ENCODE results near the gene SSU72.

SSU72 gene

GRCh38 chr1:1538334-1538733, 36.3 kb downstream of the SSU72 start:
- no peaks in the 10 kb centered on the region for H3K79me2 ChIP-seq (ENCODE audit: insufficient read depth, low read length)
- no peaks in the 10 kb centered on the region for H4K20me1 ChIP-seq (ENCODE audit: insufficient read depth, low read length, poor library complexity, severe bottlenecking)
- no peak for TF ChIP-seq CTCF (conservative IDR thresholded peaks at IDR 0.05; ENCODE audit: low read length)
- TF ChIP-seq EZH2phosphoT487 (IDR thresholded peaks at IDR 0.05; ENCODE audit: borderline replicate concordance) = no peak
- H3K36me3 ChIP-seq (ENCODE audit: insufficient read depth, low read length) = no peaks in the 10 kb centered on the region
- no peaks in the 10 kb centered on the region for H3F3A ChIP-seq (ENCODE audit: low read depth)
- no peaks in the 10 kb centered on the region for H3K9me2 ChIP-seq (replicated peaks; ENCODE audit: low read depth, low read length)
- H3K4me2 ChIP-seq (ENCODE audit: low read depth, low read length, poor library complexity, severe bottlenecking) = no peak overlapping the region
- H3K4me3 ChIP-seq (ENCODE audit: low read length, poor library complexity, severe bottlenecking) = no peak overlapping the region
- no peak overlapping the region for H2AFZ ChIP-seq (ENCODE audit: low read length)
- H3K9ac ChIP-seq (ENCODE audit: low read depth, low read length, poor library complexity, severe bottlenecking) = no peak overlapping the region
- no peaks in the 10 kb centered on the region for H3K9me3 ChIP-seq (ENCODE audit: insufficient read depth, low read depth, low read length)
- no peaks in the 10 kb centered on the region for H3K4me1 ChIP-seq (ENCODE audit: insufficient read depth, low read length, poor library complexity, severe bottlenecking)
- H3K27me3 ChIP-seq (ENCODE audit: insufficient read depth, low read length, poor library complexity, severe bottlenecking) = no peaks in the 10 kb centered on the region

- H3F3A ChIP-seq (ENCODE audit: low read depth) = no peaks in the 10 kb centered on the region
- H4K20me1 ChIP-seq (ENCODE audit: insufficient read depth, low read length, poor library complexity, severe bottlenecking) = no peaks in the 10 kb centered on the region
- TF ChIP-seq EZH2phosphoT487 (IDR thresholded peaks at IDR 0.05; ENCODE audit: borderline replicate concordance) (no peak), CTCF (conservative IDR thresholded peaks at IDR 0.05; ENCODE audit: low read length) (no peak)
These were observed 36.9 kb downstream of the SSU72 start for GRCh38 chr1:1537626-1538250.

GRCh38 chr1:1536938-1537546, 37.6 kb downstream of the SSU72 start:
- Histone ChIP-seq H4K20me1 (ENCODE audit: insufficient read depth, low read length, poor library complexity, severe bottlenecking) (no peaks in the 10 kb centered on the region), H3K4me3 (ENCODE audit: low read length, poor library complexity, severe bottlenecking) (no peak overlapping the region), H3K9me3 (ENCODE audit: insufficient read depth, low read depth, low read length) (no peaks in the 10 kb centered on the region), H3K4me2 (ENCODE audit: low read depth, low read length, poor library complexity, severe bottlenecking) (no peak overlapping the region), H3K9me2 (replicated peaks; ENCODE audit: low read depth, low read length) (no peaks in the 10 kb centered on the region), H3K79me2 (ENCODE audit: insufficient read depth, low read length) (no peaks in the 10 kb centered on the region), H3K36me3 (ENCODE audit: insufficient read depth, low read length) (no peaks in the 10 kb centered on the region), H3K4me1 (ENCODE audit: insufficient read depth, low read length, poor library complexity, severe bottlenecking) (no peaks in the 10 kb centered on the region), H2AFZ (ENCODE audit: low read length) (no peak overlapping the region), H3F3A (ENCODE audit: low read depth) (no peaks in the 10 kb centered on the region), H3K27me3 (ENCODE audit: insufficient read depth, low read length, poor library complexity, severe bottlenecking) (no peaks in the 10 kb centered on the region), H3K9ac (ENCODE audit: low read depth, low read length, poor library complexity, severe bottlenecking) (no peak overlapping the region)
- TF ChIP-seq EZH2phosphoT487 (IDR thresholded peaks at IDR 0.05; ENCODE audit: borderline replicate concordance) = no peak
- no peak for TF ChIP-seq CTCF (conservative IDR thresholded peaks at IDR 0.05; ENCODE audit: low read length)

More at GRCh38 chr1:1537626-1538250, 36.9 kb downstream of the SSU72 start:
- Histone ChIP-seq H3K79me2 (ENCODE audit: insufficient read depth, low read length) (no peaks in the 10 kb centered on the region), H3K9me2 (replicated peaks; ENCODE audit: low read depth, low read length) (no peaks in the 10 kb centered on the region), H3K4me2 (ENCODE audit: low read depth, low read length, poor library complexity, severe bottlenecking) (no peak overlapping the region), H3K27me3 (ENCODE audit: insufficient read depth, low read length, poor library complexity, severe bottlenecking) (no peaks in the 10 kb centered on the region), H3K4me3 (ENCODE audit: low read length, poor library complexity, severe bottlenecking) (no peak overlapping the region), H3K36me3 (ENCODE audit: insufficient read depth, low read length) (no peaks in the 10 kb centered on the region), H2AFZ (ENCODE audit: low read length) (no peak overlapping the region), H3K4me1 (ENCODE audit: insufficient read depth, low read length, poor library complexity, severe bottlenecking) (no peaks in the 10 kb centered on the region), H3K9ac (ENCODE audit: low read depth, low read length, poor library complexity, severe bottlenecking) (no peak overlapping the region), H3K9me3 (ENCODE audit: insufficient read depth, low read depth, low read length) (no peaks in the 10 kb centered on the region)

All from Loucy (cell line).